LNCAP (cell line): ENCODE data around the gene CCSER1.
A peak's percentile ranks its signal among the peaks of the same experiment; 100 is the strongest.

Experiments used
- CTCF ChIP-seq: fragments of 450-650 bp; IDR thresholded peaks from 2 replicates; pipeline ENCODE4 v1.5.1; 2017; ENCODE audit warnings: mild to moderate bottlenecking

Gene CCSER1

GRCh38 chr4:91116861-91117260 lies 989.7 kb downstream of the CCSER1 start:
- peak; percentile 55 for TF ChIP-seq CTCF

- no peak for TF ChIP-seq CTCF
These were observed 991.4 kb downstream of the CCSER1 start for GRCh38 chr4:91118597-91118996.

DNA sequence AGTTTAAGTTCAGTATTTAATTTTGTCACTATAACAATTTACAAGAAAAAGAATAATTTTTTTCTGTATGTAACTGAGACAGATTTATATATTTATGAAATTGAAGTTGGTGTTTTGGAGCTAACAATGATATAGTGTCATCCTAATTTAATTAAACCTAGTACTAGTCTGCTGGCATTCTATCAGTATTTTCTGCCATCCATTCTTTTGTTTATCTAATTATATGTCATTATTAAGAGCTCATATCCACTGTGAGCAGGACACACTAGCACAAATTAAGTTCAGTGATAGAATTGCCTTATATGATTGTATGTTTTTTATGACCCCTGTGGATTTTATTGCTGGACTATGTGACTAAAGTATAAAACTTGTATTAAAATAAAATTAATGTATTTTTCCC lies 996.5 kb downstream of the CCSER1 start:
- TF ChIP-seq CTCF: no peak

DNA sequence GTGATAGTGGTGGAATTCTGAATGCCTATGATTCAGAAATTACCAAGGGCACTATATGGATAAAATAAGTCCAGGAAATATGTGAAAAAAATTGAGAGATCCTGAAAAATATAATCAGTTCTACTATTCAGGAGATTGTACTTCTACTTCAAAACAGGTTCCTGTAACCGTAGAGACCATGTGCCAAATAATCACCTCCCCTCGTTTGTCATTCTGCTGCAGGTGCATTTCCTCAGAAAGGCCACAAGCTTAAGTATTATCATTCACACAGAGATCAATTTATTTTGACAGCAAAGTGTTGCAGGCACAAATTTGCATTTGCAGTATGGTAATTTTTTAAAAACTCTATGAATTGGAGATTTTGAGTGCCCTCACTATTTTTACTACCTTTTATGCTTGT lies 1000.0 kb downstream of the CCSER1 start:
- no peak for TF ChIP-seq CTCF

DNA sequence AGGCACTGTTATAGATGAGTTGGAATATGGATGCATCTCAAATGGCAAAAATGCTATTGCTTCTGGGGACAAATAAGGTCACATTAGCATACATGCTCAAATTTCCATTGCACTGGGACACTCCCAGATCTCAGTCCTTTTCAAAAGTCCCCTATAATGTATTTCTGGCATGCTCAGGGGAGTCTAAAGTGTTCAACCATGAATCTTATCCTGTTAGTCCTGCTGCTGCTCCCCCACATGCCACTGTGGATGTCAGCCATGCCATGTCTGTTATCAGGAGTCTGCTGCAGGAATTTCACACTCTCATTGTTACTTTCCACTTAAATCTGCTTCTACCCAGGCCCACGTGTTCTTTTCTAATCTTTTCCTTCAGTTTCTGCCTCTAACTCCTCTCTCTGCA lies 1000.6 kb downstream of the CCSER1 start:
- TF ChIP-seq CTCF: no peak

DNA sequence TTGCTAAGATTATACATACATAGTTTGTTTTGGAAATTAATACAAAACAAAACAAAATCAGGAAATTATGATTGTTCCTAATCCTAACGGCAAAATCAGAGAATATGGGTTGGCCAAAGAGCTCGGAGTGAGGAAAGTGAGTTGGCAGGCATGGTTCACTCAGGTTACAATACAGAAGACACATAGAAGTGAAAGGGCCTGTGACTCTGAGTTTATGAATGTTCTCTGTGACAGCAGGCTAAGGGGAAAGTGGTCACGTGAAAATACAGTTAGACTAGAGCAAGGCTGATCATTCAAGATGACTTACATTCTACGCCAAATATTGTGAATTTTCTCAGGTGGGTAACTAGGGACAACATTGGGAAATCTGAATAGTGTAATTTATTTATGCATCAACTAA lies 1001.3 kb downstream of the CCSER1 start:
- TF ChIP-seq CTCF: no peak

- no peak for TF ChIP-seq CTCF
These were observed 1019.9 kb downstream of the CCSER1 start for GRCh38 chr4:91147067-91147466.

DNA sequence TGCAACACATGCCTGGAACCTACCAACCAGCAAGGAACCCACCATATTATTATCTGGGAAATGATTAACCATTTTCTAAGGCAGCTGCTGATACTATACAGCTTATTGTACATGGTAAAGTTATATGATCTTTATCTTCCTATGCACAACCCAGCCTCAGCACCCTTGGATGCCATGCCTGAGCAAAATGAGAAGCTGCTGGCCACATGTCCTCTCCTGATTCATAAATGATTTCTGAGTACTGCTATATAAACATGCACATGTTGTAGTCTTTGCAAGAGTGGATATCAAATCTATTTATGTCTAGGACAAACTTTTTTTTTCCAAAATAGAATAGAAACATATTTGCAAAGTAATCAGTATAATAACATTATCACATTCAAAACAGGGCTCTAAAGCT lies 1043.6 kb downstream of the CCSER1 start:
- TF ChIP-seq CTCF: no peak
